Panc1 (cell line): ENCODE results near the gene AHRR.

Source experiments
- CTCF ChIP-seq: fragments of 450-650 bp; IDR thresholded peaks from 2 replicates; pipeline ENCODE4 v1.5.1; 2017; ENCODE audit warnings: mild to moderate bottlenecking
- SIN3A ChIP-seq: IDR thresholded peaks from 2 replicates; pipeline ENCODE4 v1.6.1; 2012; ENCODE audit warnings: low read depth, mild to moderate bottlenecking, low read length, moderate library complexity, borderline replicate concordance; ENCODE audit not compliant: insufficient read depth
- TF ChIP-seq, protein P1 (sequence below), 2 experiments: IDR thresholded peaks; 2 replicates each; pipeline ENCODE4 v1.6.1; 2011 to 2012; ENCODE audit warnings: low read depth in 2 of 2, control low read depth in 1 of 2, low read length in 1 of 2, mild to moderate bottlenecking in 1 of 2, moderate library complexity in 1 of 2; ENCODE audit not compliant: insufficient read depth in 1 of 2

- TF ChIP-seq CTCF: no peak
- TF ChIP-seq, protein P1, sequence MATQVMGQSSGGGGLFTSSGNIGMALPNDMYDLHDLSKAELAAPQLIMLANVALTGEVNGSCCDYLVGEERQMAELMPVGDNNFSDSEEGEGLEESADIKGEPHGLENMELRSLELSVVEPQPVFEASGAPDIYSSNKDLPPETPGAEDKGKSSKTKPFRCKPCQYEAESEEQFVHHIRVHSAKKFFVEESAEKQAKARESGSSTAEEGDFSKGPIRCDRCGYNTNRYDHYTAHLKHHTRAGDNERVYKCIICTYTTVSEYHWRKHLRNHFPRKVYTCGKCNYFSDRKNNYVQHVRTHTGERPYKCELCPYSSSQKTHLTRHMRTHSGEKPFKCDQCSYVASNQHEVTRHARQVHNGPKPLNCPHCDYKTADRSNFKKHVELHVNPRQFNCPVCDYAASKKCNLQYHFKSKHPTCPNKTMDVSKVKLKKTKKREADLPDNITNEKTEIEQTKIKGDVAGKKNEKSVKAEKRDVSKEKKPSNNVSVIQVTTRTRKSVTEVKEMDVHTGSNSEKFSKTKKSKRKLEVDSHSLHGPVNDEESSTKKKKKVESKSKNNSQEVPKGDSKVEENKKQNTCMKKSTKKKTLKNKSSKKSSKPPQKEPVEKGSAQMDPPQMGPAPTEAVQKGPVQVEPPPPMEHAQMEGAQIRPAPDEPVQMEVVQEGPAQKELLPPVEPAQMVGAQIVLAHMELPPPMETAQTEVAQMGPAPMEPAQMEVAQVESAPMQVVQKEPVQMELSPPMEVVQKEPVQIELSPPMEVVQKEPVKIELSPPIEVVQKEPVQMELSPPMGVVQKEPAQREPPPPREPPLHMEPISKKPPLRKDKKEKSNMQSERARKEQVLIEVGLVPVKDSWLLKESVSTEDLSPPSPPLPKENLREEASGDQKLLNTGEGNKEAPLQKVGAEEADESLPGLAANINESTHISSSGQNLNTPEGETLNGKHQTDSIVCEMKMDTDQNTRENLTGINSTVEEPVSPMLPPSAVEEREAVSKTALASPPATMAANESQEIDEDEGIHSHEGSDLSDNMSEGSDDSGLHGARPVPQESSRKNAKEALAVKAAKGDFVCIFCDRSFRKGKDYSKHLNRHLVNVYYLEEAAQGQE (IDR thresholded peaks at IDR 0.05; ENCODE audit: insufficient read depth in 1 of 2, low read depth in 2 of 2, low read length in 1 of 2): no peak
- no peak for TF ChIP-seq SIN3A
Measured at GRCh38 chr5:465591-466403, 144.3 kb downstream of the AHRR start.
